Myocyte (in vitro differentiated cells): ENCODE measurements around the gene PUM1. TPM values are rescaled to one million over a fixed set of nuclear protein-coding genes. Genes with fewer than 3 reads are reported as not detected.
"Not testable (repeated sequence)": the region's sequence is repeated elsewhere in the genome, so short reads cannot be mapped to it uniquely, and the experiment has no call there.

ENCODE experiments used
- DNase-seq: peaks from one replicate; pipeline ENCODE4 v3.0.0-alpha.2; 2012; ENCODE audit warnings: low read depth
- total RNA-seq: library from RNA; depleted of rRNA; stranded (reverse); fragments of >200 nt; gene quantifications from 2 replicates; pipeline ENCODE4 v1.2.3, GENCODE V29; 2014

The PUM1 gene
- total RNA-seq, 1 donor from 2014 or later: 70.1 TPM

- DNase-seq: no peak
Observed at GRCh38 chr1:30968220-30968971, 97.1 kb downstream of the PUM1 start.

DNA sequence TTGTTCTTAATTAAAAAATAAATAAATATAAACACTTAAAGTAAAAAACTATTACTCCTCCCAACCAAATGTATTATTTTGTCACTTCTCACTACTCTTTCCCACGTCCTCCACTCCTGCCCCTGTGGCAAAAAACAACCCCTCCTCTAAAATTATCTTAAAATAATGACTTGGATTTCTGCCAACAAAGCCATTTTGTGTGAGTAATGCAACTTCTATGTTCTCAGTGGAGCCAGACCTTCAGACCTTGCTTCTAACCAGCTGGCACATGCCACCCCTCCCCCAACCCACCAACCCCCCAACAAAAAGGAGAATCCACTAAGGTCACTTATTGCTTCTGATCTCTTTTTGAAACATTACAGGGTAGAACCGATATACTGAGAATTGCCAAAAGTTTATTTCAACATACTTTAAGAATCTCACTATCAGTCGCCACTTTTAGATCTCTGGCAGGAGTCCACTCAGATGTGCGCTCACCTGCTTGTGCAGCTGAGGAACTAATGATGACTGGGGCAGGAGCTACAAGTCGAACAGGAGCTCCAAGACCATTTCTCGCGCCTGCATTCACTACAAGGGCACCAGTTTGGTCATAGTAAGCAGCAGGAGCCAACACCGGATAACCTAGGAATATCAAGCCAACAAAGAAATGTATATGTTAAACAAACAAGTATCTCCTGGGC lies 98.7 kb downstream of the PUM1 start:
- DNase-seq: peak; percentile 83

- no peak for DNase-seq
Observed at GRCh38 chr1:30965924-30966599, 99.5 kb downstream of the PUM1 start.

DNA sequence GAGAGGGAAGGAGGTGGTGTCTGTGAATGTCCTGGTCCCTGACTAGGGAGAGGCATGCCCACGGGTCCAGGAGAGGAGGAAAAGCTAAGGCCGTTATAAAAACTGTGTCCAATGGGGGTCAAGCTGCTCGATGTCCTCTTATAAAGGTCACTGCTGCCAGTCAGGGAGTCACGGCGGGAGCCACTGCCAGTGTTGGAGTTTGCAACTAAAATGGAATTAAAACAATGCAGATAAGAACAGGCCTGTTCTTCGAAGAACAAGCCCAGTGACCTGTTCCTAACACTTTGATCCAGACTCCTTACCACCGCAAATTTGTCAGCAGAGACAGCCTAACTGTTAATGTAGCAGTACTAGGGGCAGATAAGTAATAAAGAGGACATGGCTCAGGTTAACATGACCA lies 100.8 kb downstream of the PUM1 start:
- no peak for DNase-seq

DNA sequence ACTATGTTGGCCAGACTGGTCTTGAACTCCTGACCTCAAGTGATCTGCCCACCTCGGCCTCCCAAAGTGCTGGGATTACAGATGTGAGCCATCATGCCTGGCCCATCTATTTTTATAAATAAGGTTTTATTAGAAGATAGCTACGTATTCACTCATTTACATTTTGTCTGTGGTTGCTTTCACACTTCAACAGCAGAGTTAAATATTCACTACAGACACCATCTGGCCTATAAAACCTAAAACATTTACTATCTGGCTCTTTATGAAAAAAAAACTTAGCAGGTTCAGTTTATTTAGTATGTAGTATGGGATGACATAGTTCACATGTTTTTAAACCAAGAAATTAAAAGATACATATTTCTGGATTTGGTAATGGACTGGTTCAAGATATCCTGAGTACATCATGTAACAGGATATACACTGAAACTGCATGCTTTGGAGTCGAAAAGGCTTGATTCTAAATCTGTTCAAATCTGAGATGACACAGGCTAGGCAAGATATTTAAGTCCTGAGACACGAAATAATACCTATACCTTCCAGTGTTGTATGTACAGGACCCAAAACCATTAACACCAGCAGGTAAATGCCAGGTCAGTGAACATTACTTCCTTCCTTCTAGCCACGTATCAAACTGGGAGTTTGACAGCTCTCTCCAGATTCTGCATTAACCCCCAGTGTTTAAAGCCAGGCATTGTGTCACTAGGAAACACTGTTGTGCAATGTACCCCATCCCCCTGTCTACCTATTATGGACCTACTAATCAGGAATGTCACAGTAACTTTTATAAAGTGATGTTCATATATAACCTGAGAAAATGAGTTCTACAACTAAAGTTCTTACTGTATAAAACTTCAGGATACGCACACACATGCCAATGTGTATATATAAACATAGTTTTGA lies 102.7 kb downstream of the PUM1 start:
- no peak for DNase-seq

DNA sequence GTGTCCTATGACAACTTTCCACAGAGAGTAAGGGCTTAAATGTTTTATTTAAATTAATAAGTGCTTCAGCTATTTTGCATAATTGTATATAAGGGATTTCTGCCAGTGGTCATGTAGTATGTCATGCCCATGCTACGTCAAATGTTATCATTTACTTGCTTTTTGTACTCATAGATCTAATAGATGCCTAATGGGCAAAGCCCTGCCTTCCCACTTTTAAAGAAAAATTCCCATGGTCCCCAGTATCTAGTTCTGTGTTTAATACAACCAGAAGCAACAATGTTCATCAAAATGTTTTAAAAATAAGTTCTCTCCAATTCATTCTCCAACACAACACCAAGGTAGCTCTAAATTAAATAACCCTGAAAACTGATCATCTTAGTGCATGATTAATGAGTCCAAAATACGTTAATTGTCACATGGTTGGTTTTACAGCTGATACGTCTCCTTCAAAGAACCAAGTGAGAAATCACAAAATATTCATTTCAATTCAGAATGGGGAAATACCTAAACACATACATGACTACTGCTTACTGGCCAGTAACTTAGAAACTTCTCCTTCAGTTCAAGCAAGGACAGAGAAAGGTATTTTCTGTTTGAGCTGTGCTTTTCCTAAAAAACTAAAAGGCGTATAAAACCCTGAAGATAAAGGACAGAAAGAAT lies 107.8 kb downstream of the PUM1 start:
- DNase-seq: no peak

DNA sequence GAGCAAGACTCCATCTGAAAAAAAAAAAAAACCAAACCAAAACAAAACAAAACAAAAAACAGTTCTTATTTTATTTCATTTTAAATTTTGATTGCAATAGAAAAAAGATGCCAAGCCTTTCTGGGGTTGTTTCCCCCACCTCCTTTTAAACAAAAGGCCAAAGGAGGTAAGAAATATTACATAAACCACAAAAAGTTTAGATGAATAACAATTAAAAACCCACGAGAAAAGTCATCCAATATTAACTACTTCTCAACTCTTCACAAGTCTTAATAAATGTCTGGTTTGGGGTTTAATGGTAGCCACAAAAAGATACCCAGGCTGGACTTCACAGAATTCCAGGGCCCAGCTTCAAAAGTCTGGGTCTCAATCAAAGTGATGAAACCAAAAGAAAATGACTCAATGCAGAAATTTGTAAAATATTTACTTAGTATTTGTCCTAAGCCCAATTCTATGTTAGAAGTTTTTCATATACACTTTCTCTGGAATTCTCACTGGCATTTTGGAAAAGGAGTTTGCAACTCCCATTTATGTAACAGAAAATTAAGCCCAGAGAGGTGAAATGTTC lies 110.0 kb downstream of the PUM1 start:
- no peak for DNase-seq

GRCh38 chr1:30953685-30954084 lies 111.8 kb downstream of the PUM1 start:
- no peak for DNase-seq

- no peak for DNase-seq
Observed at GRCh38 chr1:30952098-30952497, 113.4 kb downstream of the PUM1 start.

GRCh38 chr1:30950700-30951099 lies 114.8 kb downstream of the PUM1 start:
- DNase-seq: no peak

DNA sequence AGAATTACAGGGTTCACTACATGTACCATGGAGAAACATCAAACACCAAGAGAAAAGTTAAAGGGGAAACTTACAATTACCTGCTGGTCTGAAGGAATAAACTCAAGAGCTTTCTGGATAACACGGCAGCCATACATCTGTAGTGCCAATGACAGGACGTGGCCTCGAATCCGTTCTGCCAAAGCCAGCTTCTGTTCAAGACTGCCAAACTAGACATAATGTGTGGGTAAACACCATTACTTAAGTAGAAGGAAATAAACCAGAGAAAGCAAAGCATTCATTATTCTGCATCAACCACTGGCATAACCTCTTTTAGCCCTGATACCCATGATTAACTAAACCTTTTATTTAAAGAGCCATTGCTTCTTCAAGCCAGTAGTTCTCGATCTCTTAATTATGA lies 115.5 kb downstream of the PUM1 start:
- DNase-seq: no peak

- not testable (repeated sequence) for DNase-seq
Observed at GRCh38 chr1:30949487-30949838, 116.1 kb downstream of the PUM1 start.

DNA sequence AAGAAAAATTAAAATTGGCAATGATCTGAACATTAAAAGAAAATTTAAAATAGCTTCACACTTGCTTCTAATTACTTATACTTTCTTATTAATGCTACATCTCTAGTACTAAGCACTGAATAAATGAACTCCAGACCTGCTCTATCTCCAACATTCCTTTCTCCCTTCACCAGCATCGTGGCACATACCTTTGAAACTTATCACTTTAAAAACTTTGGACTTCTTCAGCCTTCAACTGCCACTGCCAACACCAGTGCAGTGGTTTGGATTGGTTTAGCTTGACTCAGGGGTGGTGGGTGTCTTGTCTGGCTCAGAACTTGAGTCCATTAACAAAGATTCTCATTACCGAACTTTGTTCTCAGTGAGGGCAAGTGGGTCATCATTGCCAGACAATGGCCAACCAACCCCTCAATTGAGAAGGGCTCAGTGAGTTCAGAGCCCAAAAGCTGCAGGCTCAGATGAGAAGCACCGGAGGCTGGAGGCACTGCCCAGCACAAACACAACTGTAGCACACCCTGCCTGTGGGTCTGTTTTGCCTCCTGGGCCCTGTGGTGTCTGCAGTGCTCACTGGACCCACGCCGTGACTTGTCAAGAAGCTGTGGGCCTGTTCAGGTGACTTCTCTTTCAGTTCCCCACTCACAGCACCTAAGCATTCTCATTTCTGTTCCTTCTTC lies 116.6 kb downstream of the PUM1 start:
- not testable (repeated sequence) for DNase-seq

- DNase-seq: no peak
Observed at GRCh38 chr1:30948278-30948677, 117.2 kb downstream of the PUM1 start.

DNA sequence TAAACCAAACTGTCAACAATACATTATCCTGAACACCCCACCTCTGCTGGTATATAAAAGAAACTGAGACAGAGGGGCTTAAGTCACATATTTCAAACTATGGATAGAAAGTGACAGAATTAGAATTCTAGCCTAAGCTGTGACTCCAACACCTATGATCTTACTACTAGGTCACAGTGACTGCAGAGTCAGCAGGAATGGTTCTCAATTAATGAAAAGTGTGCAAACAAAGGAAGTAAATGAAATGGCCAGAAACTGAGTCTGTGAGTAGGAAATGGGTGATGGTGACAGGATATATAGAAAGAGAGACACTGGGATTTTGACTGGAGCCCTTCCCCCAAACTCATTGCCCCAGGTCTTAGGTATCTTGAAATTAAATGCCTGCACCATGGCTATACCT lies 118.3 kb downstream of the PUM1 start:
- DNase-seq: no peak

- DNase-seq: no peak
Observed at GRCh38 chr1:30942326-30942963, 123.1 kb downstream of the PUM1 start.

DNA sequence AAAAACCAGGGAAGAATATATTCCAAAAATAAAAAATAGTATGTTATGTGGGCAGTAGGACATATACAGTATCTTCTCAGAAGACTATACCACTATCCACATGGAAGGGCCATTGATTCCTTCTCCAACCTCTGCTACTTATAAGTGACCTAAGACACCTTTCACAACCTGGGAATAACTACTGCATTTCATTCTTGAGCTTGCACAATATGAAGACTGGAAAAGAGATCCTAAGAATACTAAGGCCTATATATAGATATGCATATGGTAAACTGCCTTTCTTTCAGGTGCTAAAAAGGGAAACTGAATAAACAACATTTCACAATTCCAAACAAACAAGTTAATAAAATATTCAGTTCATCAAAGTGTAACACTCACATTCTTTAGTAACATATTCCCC lies 125.0 kb downstream of the PUM1 start:
- no peak for DNase-seq

DNA sequence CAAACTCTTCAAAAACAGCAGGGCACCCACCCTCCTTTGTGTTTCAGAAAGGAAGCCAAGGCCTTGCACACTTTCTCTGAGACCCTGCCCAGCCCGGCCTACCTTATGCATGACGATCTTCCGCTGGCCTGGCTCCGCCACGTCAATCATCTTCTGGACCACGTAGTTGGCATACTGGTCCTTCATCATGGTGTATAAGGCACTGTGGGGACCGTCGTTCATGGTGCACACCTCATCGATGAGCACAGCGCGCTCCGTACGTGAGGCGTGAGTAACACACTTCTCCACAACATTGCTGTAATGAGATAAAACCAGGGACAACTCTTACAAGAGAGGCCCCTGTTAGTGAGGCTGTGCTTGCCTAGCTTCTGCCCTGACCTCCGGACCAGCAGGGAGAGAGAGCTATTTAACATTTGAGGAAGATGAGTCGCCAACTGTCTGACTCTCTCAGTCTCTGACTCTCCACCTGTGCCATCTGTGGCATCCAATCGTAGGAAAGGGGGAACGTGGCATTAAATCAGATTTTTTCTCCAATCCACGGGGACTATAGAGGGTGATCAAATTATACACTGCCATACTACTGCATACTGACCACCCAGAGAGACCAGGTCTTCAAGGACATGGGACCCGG lies 128.9 kb downstream of the PUM1 start:
- DNase-seq: no peak

- DNase-seq: not testable (repeated sequence)
Observed at GRCh38 chr1:30935758-30936157, 129.8 kb downstream of the PUM1 start.
